Suprapubic skin (tissue), 4 donors: ENCODE measurements around the gene FSIP1. TPM values are rescaled to one million over a fixed set of nuclear protein-coding genes. Genes with fewer than 3 reads are reported as not detected.

ENCODE experiments used
- DNase-seq, 2 donors: peaks; one replicate each; pipeline ENCODE4 v3.0.0-alpha.2; 2019; ENCODE audit warnings: low spot score in 2 of 2
- H3K27ac ChIP-seq: fragments of 200-600 bp; sonication (generic); one replicate; pipeline ENCODE4 v1.5.1; 2019
- H3K27me3 ChIP-seq: fragments of 200-600 bp; sonication (generic); one replicate; pipeline ENCODE4 v1.5.1; 2019
- H3K36me3 ChIP-seq: fragments of 200-600 bp; sonication (generic); one replicate; pipeline ENCODE4 v1.5.1; 2019
- H3K4me1 ChIP-seq: fragments of 200-600 bp; sonication (generic); one replicate; pipeline ENCODE4 v1.5.1; 2019
- H3K4me3 ChIP-seq: fragments of 200-600 bp; sonication (generic); one replicate; pipeline ENCODE4 v1.5.1; 2019; ENCODE audit warnings: mild to moderate bottlenecking
- H3K9me3 ChIP-seq: fragments of 200-600 bp; sonication (generic); one replicate; pipeline ENCODE4 v1.5.1; 2019
- CTCF ChIP-seq, 2 donors: fragments of 200-600 bp in 1 of 2; fragments of 450-650 bp in 1 of 2; sonication (generic) in 1 of 2; IDR thresholded peaks; one replicate each; pipeline ENCODE4 v1.5.1; 2016 to 2019; ENCODE audit warnings: antibody characterized with exemption in 2 of 2, mild to moderate bottlenecking in 1 of 2, moderate library complexity in 1 of 2
- EP300 ChIP-seq: sonication (generic); formaldehyde crosslinking; IDR thresholded peaks from one replicate; pipeline ENCODE4 v1.6.1; 2017; ENCODE audit warnings: antibody characterized with exemption
- POLR2A ChIP-seq, 2 donors: fragments of 450-650 bp; IDR thresholded peaks; one replicate each; pipeline ENCODE4 v1.6.1; 2017; ENCODE audit warnings: antibody characterized with exemption in 2 of 2, mild to moderate bottlenecking in 2 of 2, moderate library complexity in 2 of 2
- POLR2AphosphoS5 ChIP-seq, 3 donors: sonication (generic); formaldehyde crosslinking; IDR thresholded peaks; one replicate each; pipeline ENCODE4 v1.6.1; 2017; ENCODE audit warnings: antibody characterized with exemption in 3 of 3
- WGBS: methylation state at CpG from one replicate; pipeline ENCODE4 v1.1.5; 2018; 5-methylcytosine and 5-hydroxymethylcytosine counted together
- total RNA-seq, 4 donors: library from RNA; depleted of rRNA; stranded (reverse); fragments of >200 nt; gene quantifications; one replicate each; pipeline ENCODE4 v1.1.0, GENCODE V29; 2016

FSIP1 gene
- total RNA-seq, 4 donors from 2014 or later, result 0.21 to 0.24 TPM; not detected in 2

GRCh38 chr15:39616731-39617455 is 165.7 kb downstream of the FSIP1 start:
- no peak for DNase-seq
- no peaks in the 10 kb centered on the region for H3K27me3 ChIP-seq
- peaks cover 6% of the 10 kb centered on the region for H3K9me3 ChIP-seq
- H3K36me3 ChIP-seq, result no peaks in the 10 kb centered on the region
- H3K4me3 ChIP-seq, result no peak overlapping the region
- H3K27ac ChIP-seq, result no peak overlapping the region
- H3K4me1 ChIP-seq, result no peaks in the 10 kb centered on the region
- WGBS, result 76% methylated on average over 6 of the region's 6 CpGs
- no peak for TF ChIP-seq EP300
- no peak for TF ChIP-seq POLR2A (IDR thresholded peaks at IDR 0.05)
- no peak for TF ChIP-seq CTCF (IDR thresholded peaks at IDR 0.05)
- TF ChIP-seq POLR2AphosphoS5 (IDR thresholded peaks at IDR 0.05), result no peak

GRCh38 chr15:39613861-39614260 is 168.8 kb downstream of the FSIP1 start:
- peaks cover 9% of the 10 kb centered on the region for H3K9me3 ChIP-seq
- H3K4me1 ChIP-seq, result no peaks in the 10 kb centered on the region
- no peak overlapping the region for H3K27ac ChIP-seq
- H3K27me3 ChIP-seq, result no peaks in the 10 kb centered on the region
- TF ChIP-seq POLR2AphosphoS5 (IDR thresholded peaks at IDR 0.05), result no peak
- no peak for TF ChIP-seq CTCF (IDR thresholded peaks at IDR 0.05)
- no peak for TF ChIP-seq EP300
- no peak for TF ChIP-seq POLR2A (IDR thresholded peaks at IDR 0.05)
- 95% methylated on average over 2 of the region's 2 CpGs for WGBS
- no peak for DNase-seq
- H3K4me3 ChIP-seq, result no peak overlapping the region
- H3K36me3 ChIP-seq, result no peaks in the 10 kb centered on the region

DNA sequence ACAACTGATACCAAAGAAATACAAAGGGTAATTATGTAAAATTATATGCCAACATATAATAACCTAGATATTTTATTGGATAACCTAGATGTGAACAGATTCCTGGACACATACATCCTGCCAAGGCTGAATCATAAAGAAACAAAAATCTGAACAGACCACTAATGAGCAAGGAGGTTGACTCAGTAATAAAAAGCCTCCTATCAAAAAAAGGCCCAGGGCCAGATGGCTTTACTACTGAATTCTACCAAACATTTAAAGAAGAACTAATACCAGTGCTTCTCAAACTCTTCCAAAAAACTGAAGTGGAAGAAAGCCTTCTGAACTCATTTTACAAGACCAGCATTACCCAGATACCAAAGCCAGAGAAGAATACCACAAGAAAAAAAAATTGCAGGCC is 169.4 kb downstream of the FSIP1 start:
- no peak for DNase-seq
- peaks cover 9% of the 10 kb centered on the region for H3K9me3 ChIP-seq
- no peaks in the 10 kb centered on the region for H3K36me3 ChIP-seq
- no peak overlapping the region for H3K4me3 ChIP-seq
- no peak overlapping the region for H3K27ac ChIP-seq
- no peaks in the 10 kb centered on the region for H3K27me3 ChIP-seq
- TF ChIP-seq CTCF (IDR thresholded peaks at IDR 0.05) (no peak), POLR2A (IDR thresholded peaks at IDR 0.05) (no peak), EP300 (no peak), POLR2AphosphoS5 (IDR thresholded peaks at IDR 0.05) (no peak)
- H3K4me1 ChIP-seq, result no peaks in the 10 kb centered on the region

GRCh38 chr15:39610665-39611064 is 172.0 kb downstream of the FSIP1 start:
- Histone ChIP-seq H3K4me3 (no peak overlapping the region), H3K27ac (no peak overlapping the region)
- TF ChIP-seq POLR2AphosphoS5 (IDR thresholded peaks at IDR 0.05) (no peak), POLR2A (IDR thresholded peaks at IDR 0.05) (no peak), CTCF (IDR thresholded peaks at IDR 0.05) (no peak), EP300 (no peak)

GRCh38 chr15:39609166-39609916 is 173.3 kb downstream of the FSIP1 start:
- Histone ChIP-seq H3K4me1 (no peaks in the 10 kb centered on the region), H3K9me3 (peaks cover 9% of the 10 kb centered on the region), H3K27ac (no peak overlapping the region), H3K4me3 (no peak overlapping the region), H3K36me3 (no peaks in the 10 kb centered on the region), H3K27me3 (no peaks in the 10 kb centered on the region)
- TF ChIP-seq POLR2A (IDR thresholded peaks at IDR 0.05) (no peak), POLR2AphosphoS5 (IDR thresholded peaks at IDR 0.05) (no peak), EP300 (no peak), CTCF (IDR thresholded peaks at IDR 0.05) (no peak)
- 86% methylated on average over 4 of the region's 4 CpGs for WGBS
- no peak for DNase-seq

More at GRCh38 chr15:39610665-39611064, 172.0 kb downstream of the FSIP1 start:
- Histone ChIP-seq H3K36me3 (no peaks in the 10 kb centered on the region), H3K4me1 (no peaks in the 10 kb centered on the region), H3K9me3 (peaks cover 9% of the 10 kb centered on the region), H3K27me3 (no peaks in the 10 kb centered on the region)
- DNase-seq, result no peak
